Bronchial epithelial cell (primary cell): Measurements from ENCODE around the gene EGLN1. TPM values are rescaled to one million over a fixed set of nuclear protein-coding genes. Genes with fewer than 3 reads are reported as not detected.
"Not testable (repeated sequence)": the region's sequence is repeated elsewhere in the genome, so short reads cannot be mapped to it uniquely, and the experiment has no call there.

Experiments used
- DNase-seq: peaks from one replicate; pipeline ENCODE4 v3.0.0-alpha.2; 2010; ENCODE audit warnings: low read depth
- FAIRE-seq: peaks from 2 replicates; lab custom pipeline; 2011; peaks lifted over from hg19 to GRCh38; lab: Jason Lieb, UNC
- H3K27me3 ChIP-seq: 2 replicates; pipeline ENCODE4 v1.5.1; 2011; ENCODE audit warnings: low read length; ENCODE audit not compliant: control insufficient read depth, insufficient read depth
- H3K36me3 ChIP-seq: 2 replicates; pipeline ENCODE4 v1.5.1; 2011; ENCODE audit warnings: low read length; ENCODE audit not compliant: control insufficient read depth, insufficient read depth
- H3K4me3 ChIP-seq: 2 replicates; pipeline ENCODE4 v1.5.1; 2011; ENCODE audit warnings: mild to moderate bottlenecking, low read depth, low read length, control low read depth
- total RNA-seq: library from RNA; depleted of rRNA; stranded (reverse); fragments of >200 nt; gene quantifications from 2 replicates; pipeline ENCODE4 v1.2.1, GENCODE V29; 2014
- TF ChIP-seq, protein P1 (sequence below): IDR thresholded peaks from 2 replicates; pipeline ENCODE4 v1.5.1; 2011; ENCODE audit warnings: mild to moderate bottlenecking, moderate library complexity, low read length, control low read depth, inconsistent platforms; ENCODE audit not compliant: insufficient read depth, severe bottlenecking

EGLN1 gene
- total RNA-seq, 1 donor from 2014 or later: 31.9 TPM

DNA sequence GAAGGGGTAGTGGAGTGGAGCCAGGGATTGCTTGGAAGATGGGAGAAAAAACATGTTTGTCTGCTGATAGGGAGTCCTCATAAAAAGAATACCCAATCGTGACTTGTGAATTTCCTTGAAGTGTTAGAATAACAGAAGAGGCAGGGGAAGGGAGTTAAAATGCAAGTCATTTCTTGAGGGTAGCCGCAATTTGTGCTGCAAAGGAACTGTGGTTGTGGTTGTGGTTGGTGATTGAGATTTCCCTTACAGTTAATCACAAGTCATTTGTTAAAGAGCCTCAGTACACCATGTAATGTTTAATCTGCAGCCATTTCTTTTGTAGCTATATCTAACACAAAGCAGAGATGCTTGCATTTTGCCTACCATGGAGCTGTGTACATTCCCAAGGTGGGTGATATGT, 38.5 kb upstream of the EGLN1 start:
- DNase-seq (no peak), FAIRE-seq (no peak)
- TF ChIP-seq, protein P1, sequence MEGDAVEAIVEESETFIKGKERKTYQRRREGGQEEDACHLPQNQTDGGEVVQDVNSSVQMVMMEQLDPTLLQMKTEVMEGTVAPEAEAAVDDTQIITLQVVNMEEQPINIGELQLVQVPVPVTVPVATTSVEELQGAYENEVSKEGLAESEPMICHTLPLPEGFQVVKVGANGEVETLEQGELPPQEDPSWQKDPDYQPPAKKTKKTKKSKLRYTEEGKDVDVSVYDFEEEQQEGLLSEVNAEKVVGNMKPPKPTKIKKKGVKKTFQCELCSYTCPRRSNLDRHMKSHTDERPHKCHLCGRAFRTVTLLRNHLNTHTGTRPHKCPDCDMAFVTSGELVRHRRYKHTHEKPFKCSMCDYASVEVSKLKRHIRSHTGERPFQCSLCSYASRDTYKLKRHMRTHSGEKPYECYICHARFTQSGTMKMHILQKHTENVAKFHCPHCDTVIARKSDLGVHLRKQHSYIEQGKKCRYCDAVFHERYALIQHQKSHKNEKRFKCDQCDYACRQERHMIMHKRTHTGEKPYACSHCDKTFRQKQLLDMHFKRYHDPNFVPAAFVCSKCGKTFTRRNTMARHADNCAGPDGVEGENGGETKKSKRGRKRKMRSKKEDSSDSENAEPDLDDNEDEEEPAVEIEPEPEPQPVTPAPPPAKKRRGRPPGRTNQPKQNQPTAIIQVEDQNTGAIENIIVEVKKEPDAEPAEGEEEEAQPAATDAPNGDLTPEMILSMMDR: no peak
- no peak overlapping the region for H3K4me3 ChIP-seq
- H3K36me3 ChIP-seq: no peaks in the 10 kb centered on the region
- H3K27me3 ChIP-seq: no peaks in the 10 kb centered on the region

DNA sequence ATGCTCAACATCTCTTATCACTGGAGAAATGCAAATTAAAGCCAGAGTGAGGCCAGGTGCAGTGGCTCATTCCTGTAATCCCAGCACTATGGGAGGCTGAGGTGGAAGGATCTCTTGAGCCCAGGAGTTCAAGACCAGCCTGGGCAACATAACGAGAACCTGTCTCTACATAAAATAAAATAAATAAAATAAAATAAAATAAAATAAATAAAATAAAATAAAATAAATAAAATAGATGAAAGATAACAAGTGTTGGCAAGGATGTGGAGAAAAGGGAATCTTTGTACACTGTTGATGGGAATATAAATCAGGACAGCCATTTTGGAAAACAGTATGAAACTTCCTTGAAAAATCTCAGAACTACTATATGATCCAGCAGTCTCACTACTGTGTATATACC, 37.4 kb upstream of the EGLN1 start:
- not testable (repeated sequence) for DNase-seq, H3K27me3 ChIP-seq, H3K36me3 ChIP-seq, H3K4me3 ChIP-seq, FAIRE-seq

DNA sequence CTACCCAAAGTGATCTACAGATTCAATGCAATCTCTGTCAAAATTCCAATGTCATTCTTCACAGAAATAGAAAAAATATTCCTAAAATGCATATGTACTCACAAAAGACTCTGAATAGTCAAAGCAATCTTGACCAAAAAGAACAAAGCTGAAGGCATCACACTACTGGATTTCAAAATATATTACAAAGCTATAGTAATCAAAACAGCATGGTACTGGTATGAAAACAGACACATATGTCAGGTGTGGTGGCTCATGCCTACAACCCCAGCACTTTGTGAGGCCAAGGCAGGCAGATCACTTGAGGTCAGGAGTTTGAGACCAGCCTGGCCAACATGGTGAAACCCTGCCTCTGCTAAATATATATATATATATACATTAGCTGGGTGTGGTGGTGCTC, 35.9 kb upstream of the EGLN1 start:
- DNase-seq, FAIRE-seq, H3K36me3 ChIP-seq: not testable (repeated sequence)

GRCh38 chr1:231454133-231454532, 32.0 kb upstream of the EGLN1 start:
- H3K27me3 ChIP-seq, DNase-seq, H3K36me3 ChIP-seq, FAIRE-seq, H3K4me3 ChIP-seq: not testable (repeated sequence)

More for the DNA sequence above, 35.9 kb upstream of the EGLN1 start:
- not testable (repeated sequence) for H3K27me3 ChIP-seq, H3K4me3 ChIP-seq

DNA sequence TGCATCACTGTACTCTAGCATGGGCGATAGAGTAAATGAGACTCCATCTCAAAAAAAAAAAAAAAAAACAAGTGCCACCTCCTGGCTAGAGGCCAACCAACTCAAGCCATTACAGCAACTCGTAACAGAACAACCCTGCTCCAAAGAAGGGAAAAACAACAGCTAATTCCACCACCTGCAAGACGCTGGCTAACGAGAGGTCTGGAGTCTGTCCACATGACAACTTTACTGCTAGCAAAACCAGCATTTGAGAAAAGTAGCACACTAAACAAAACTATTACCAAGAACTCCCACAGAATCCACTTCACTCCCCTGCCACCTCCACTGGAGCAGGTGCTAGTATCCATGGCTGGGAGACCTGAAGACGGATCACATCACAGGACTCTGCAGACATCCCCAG, 24.1 kb upstream of the EGLN1 start:
- Histone ChIP-seq H3K27me3 (no peaks in the 10 kb centered on the region), H3K36me3 (no peaks in the 10 kb centered on the region), H3K4me3 (no peak overlapping the region)
- DNase-seq (no peak), FAIRE-seq (no peak)
- TF ChIP-seq, protein P1: no peak

DNA sequence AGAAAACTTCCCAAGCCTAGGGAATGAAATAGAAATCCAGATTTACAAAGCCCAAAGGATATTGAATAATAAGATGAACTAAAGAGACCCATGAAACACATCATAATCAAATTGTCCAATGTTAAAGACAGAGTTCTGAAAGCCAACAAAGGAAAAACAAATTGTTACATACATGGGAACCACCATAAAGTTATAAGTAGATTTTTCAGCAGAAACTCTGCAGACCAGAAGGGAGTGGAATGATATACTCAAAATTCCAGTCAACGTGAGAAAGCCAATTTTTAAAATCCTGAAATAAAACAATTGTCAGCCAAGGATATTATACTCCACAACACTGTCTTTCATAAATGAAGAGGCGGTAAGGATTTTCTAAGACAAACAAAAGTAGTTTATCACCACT, 22.0 kb upstream of the EGLN1 start:
- Histone ChIP-seq H3K4me3 (no peak overlapping the region), H3K36me3 (no peaks in the 10 kb centered on the region), H3K27me3 (no peaks in the 10 kb centered on the region)
- no peak for FAIRE-seq
- TF ChIP-seq, protein P1: no peak
- no peak for DNase-seq

- no peak for FAIRE-seq
- Histone ChIP-seq H3K27me3 (no peaks in the 10 kb centered on the region), H3K4me3 (no peak overlapping the region), H3K36me3 (no peaks in the 10 kb centered on the region)
- TF ChIP-seq, protein P1: no peak
- DNase-seq: no peak
Measured at GRCh38 chr1:231443363-231443762, 21.3 kb upstream of the EGLN1 start.
